GM18498 (cell line): ENCODE measurements around the gene JAKMIP2.

Experiments
- ATAC-seq: cut with Tn5 transposase; IDR thresholded peaks from one replicate; pipeline ENCODE4 v1.9.1; 2021; ENCODE audit warnings: mild to moderate bottlenecking, moderate library complexity; ENCODE audit not compliant: unreplicated experiment

The JAKMIP2 gene

GRCh38 chr5:147789820-147790219 is 7.3 kb upstream of the JAKMIP2 start:
- no peak for ATAC-seq

GRCh38 chr5:147788023-147788422 is 5.5 kb upstream of the JAKMIP2 start:
- ATAC-seq: no peak

GRCh38 chr5:147786142-147786541 is 3.6 kb upstream of the JAKMIP2 start:
- no peak for ATAC-seq

GRCh38 chr5:147784146-147784987 is 1.8 kb upstream of the JAKMIP2 start:
- ATAC-seq: no peak

GRCh38 chr5:147780924-147781573 is 1.5 kb downstream of the JAKMIP2 start:
- no peak for ATAC-seq

- no peak for ATAC-seq
Measured at GRCh38 chr5:147779694-147780093, 2.8 kb downstream of the JAKMIP2 start.

GRCh38 chr5:147776989-147777388 is 5.5 kb downstream of the JAKMIP2 start:
- ATAC-seq: no peak

GRCh38 chr5:147773587-147773986 is 8.9 kb downstream of the JAKMIP2 start:
- ATAC-seq: no peak

GRCh38 chr5:147773139-147773538 is 9.4 kb downstream of the JAKMIP2 start:
- no peak for ATAC-seq

GRCh38 chr5:147767048-147767447 is 15.5 kb downstream of the JAKMIP2 start:
- no peak for ATAC-seq

GRCh38 chr5:147763791-147764525 is 18.6 kb downstream of the JAKMIP2 start:
- ATAC-seq: no peak

GRCh38 chr5:147760086-147760875 is 22.2 kb downstream of the JAKMIP2 start:
- ATAC-seq: no peak

GRCh38 chr5:147759441-147759840 is 23.1 kb downstream of the JAKMIP2 start:
- ATAC-seq: no peak

- no peak for ATAC-seq
Measured at GRCh38 chr5:147756566-147756965, 26.0 kb downstream of the JAKMIP2 start.

- no peak for ATAC-seq
Measured at GRCh38 chr5:147754372-147755122, 28.0 kb downstream of the JAKMIP2 start.

- no peak for ATAC-seq
Measured at GRCh38 chr5:147753765-147754164, 28.8 kb downstream of the JAKMIP2 start.

GRCh38 chr5:147752666-147753290 is 29.8 kb downstream of the JAKMIP2 start:
- no peak for ATAC-seq

- no peak for ATAC-seq
Measured at GRCh38 chr5:147752033-147752432, 30.5 kb downstream of the JAKMIP2 start.

GRCh38 chr5:147751156-147751830 is 31.2 kb downstream of the JAKMIP2 start:
- no peak for ATAC-seq
